ENCODE measurements around the gene MAN1B1.
"Not testable (repeated sequence)": the region's sequence is repeated elsewhere in the genome, so short reads cannot be mapped to it uniquely, and the experiment has no call there.

MAN1B1 gene

GRCh38 chr9:137052998-137053943, 33.5 kb upstream of the MAN1B1 start:
- DNase-seq: no peak

DNA sequence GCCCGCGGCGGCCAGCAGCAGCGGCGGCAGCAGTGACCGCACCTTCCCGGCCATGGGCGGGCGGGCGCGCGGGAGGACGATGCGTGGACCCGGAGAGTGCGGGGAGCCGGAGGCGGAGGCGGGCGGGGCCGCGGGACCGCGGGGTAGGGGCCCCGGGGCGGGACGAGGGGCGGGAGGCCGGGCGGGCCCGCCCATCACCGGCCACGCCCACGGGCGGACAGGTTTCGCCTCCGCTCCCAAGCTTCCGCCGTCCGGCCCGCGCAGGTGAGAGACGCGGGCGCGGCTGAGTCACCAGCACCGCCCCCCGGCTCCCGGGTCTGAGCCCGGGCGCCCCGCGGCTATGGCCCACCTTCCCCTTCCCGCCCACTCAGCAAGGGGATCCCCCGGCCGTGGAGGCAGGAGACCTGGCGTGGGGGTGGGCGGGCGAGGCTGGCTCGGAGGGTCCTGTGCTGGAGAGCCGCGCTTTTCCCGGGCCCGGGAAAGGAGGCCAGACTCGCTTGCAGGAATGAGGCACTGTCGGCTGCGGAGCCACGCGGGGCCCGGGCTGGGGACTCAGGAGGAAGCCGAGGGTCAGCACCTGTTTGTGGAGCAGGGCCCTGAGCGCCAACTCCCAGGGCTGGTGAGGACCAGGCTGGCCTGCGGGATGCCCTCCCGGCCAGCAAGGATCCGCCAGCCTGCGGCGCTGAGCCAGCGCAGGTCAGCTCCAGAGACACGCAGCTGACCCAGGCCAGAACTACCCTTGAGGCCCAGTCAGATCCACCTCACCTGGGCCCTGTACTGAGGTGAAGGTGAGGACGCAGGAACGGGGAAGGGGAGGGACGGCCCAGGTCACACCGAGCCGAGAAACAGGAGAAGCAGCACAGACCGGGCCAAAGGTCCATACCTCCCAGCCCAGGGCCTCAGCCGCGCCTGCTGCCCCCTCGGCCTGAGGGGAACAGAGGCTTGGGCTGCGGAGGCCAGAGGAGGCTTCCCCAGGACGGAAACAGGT, 32.5 kb upstream of the MAN1B1 start, which contains the start of gene ENTPD2:
ENTPD2 (minus strand) TSS at position 118 of the 988 bp plus-strand sequence; CDS start at position 54, 64 bp downstream.
- DNase-seq: no peak

- no peak for DNase-seq
Measured at GRCh38 chr9:137054932-137055384, 31.8 kb upstream of the MAN1B1 start.

- DNase-seq: peak; percentile 43
Measured at GRCh38 chr9:137055385-137056364, 31.1 kb upstream of the MAN1B1 start.

DNA sequence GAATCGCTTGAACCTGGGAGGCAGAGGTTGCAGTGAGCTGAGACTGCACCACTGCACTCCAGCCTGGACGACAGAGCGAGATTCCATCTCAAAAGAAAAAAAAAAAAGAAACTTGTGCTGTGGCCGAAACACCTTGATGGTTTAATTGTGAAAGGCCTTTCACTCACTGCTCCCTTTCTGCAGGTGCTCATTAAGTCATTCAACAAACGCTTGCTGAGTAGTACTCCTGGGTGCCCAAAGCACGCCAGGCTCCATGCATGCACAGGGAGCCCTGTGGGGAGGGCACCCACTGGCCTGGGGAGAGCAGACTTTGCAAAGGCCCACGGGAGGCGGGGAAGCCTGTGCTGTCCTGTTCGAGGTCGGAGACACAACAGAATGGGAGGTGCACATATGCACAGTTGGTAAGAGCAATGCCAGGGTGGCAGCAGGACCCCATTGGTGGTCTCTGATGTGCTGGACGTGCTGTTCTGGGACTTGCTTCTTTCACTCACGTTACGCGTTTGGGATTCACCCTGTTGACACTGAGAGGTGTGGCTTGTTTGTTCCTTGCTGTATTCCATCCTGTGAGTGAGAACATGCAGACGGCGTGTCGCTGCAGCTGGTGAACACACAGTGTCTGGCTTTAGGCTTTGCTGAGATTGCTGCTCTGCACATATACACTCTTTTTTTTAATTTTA, 29.9 kb upstream of the MAN1B1 start:
- DNase-seq: no peak

- DNase-seq: no peak
Measured at GRCh38 chr9:137057545-137057944, 29.2 kb upstream of the MAN1B1 start.

GRCh38 chr9:137058521-137059234, 28.1 kb upstream of the MAN1B1 start:
- no peak for DNase-seq

DNA sequence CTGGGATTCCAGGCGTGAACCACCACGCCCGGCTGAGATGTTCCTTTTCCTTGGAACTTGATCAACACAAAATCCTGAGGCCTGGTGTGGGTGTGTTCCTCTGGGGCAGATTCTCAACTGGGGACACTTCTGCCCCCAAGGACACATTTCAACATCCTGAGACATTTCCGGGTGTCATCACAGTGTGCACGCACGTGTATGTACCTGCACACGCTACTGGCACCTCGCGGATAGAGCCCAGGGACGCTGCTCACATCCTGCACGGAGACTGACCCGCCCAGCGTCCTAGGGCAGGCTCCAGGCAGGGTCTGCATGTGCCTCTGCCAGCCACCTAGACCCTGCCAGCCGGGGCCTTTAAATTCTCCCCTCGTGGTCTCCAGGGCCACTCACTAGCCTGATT, 24.4 kb upstream of the MAN1B1 start:
- DNase-seq: no peak

GRCh38 chr9:137062798-137063197, 24.0 kb upstream of the MAN1B1 start:
- not testable (repeated sequence) for DNase-seq

GRCh38 chr9:137063311-137064026, 23.3 kb upstream of the MAN1B1 start:
- DNase-seq: no peak

GRCh38 chr9:137064027-137064879, 22.5 kb upstream of the MAN1B1 start:
- DNase-seq: no peak

DNA sequence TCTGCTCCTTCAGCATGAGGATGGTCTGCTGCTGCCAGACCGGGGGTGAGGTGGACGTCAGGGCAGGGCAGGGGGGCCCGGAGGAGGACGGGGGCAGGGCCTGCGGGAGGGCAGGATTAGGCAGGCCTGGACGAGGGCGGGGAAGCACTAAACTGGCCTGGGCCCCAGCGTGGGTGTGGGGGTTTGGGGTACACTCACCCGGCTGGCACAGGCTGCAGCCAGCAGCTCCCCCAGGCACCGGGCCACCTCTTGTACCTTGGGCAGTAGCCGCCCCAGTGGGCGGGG, 22.0 kb upstream of the MAN1B1 start:
- no peak for DNase-seq

- DNase-seq: no peak
Measured at GRCh38 chr9:137065336-137065967, 21.3 kb upstream of the MAN1B1 start.

DNA sequence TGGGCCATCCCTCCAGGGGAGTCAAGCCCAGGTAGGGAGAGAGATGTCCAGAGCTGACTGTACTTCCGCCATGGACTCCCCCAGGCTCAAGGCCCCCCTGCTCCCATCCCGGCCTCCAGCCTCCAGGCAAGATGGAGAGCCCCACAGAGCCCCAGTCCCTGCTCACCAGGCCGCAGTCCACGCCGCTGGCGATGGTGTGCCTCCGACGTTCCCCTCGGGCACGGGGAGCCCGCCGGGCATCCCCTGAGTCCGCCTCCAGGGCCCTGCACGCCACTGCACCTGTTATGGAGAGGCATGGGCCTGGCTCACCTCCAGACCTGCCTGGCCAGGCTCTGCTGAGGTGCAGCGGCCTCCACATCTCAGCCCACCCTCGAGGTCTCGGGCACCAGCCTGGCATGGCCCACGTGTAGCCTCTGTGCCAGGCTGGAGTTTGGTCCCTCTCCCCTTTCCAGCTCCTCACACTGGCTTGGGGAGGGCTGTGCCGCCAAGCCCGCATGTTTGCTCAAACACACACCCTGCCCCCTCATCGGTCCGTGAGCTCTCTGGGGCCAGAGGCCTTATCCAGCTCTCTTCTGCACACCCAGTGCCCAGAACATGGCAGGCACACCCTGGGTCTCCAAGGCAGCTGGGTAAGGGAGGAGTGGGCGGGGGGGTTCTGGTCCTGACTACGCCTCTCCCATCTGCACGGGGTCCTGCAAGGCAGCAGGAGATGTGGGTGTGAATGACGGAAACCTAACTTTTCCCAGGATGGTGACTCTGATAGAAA, 20.5 kb upstream of the MAN1B1 start:
- DNase-seq: no peak

- DNase-seq: peak; percentile 71
Measured at GRCh38 chr9:137067860-137068538, 18.8 kb upstream of the MAN1B1 start.

- DNase-seq: no peak
Measured at GRCh38 chr9:137068539-137069507, 18.0 kb upstream of the MAN1B1 start.
